Measurements from ENCODE around the gene SNU13. TPM values are rescaled to one million over a fixed set of nuclear protein-coding genes. Genes with fewer than 3 reads are reported as not detected.

The SNU13 gene
- total RNA-seq, 1 experiment from 2014 or later = 283 TPM

DNA sequence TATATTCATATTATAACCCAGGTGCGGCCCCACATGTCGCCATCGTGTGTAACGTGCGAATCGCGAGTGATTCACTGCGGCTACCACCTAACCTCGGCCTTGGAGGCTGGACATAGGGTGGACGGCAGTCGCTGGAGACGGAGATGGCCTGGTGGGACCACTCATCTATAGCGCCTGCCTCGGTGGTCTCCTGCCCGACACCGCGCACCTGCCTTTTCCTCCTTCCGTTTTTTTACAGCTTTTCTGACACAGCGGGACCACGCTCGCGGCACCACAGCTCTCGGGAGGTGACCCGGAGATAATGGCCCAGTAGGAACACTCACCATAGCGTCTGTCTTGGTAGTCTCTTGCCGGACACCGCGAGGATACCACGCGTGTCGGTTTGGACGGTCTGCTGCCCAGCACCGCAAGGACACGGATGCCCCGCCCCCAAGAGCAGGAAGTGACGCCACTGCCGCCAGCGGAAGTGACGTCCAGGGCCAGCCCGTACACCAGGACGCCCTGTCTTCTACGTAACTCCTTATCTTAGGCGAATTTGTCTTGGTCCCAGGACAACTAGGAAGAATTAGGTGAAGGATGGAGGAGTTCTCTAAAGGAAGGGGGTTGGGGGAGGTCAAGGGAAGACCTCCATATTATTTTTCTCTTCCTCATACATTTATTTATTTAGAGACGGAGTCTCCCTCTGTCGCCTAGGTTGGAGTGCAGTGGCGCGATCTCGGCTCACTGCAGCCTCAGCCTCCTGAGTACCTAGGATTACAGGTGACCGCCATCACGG, 6.4 kb downstream of the SNU13 start:
- Histone ChIP-seq H3K4me1 (ENCODE audit: control insufficient read depth in 1 of 2, insufficient read depth in 2 of 2, low read length in 2 of 2) (peaks cover 8 to 29% of the 10 kb centered on the region in 2 experiments), H2AFZ (ENCODE audit: low read depth, low read length, poor library complexity, severe bottlenecking) (no peak overlapping the region), H3K9ac (ENCODE audit: low read length) (peak overlapping the region; percentile 87), H3K9me3 (ENCODE audit: control insufficient read depth in 1 of 2, insufficient read depth in 1 of 2, low read depth in 1 of 2, low read length in 2 of 2) (no peaks in the 10 kb centered on the region), H3K4me3 (replicated peaks in 1 of 2; ENCODE audit: low read depth in 1 of 2, low read length in 2 of 2) (peak overlapping the region; percentile 72 to 77), H4K20me1 (ENCODE audit: insufficient read depth) (peaks cover 36% of the 10 kb centered on the region; the same call in 1 of the 2 replicates), H3K27ac (ENCODE audit: low read depth, low read length) (peak overlapping the region; percentile 66), H3K9me2 (ENCODE audit: insufficient read depth) (no peaks in the 10 kb centered on the region), H3K79me2 (ENCODE audit: insufficient read depth, low read length) (peaks cover 100% of the 10 kb centered on the region), H3K36me3 (ENCODE audit: control insufficient read depth in 1 of 2, insufficient read depth in 2 of 2, low read length in 2 of 2) (peaks cover 22 to 27% of the 10 kb centered on the region in 2 experiments; a peak in 3 of 4 replicates), H3K4me2 (ENCODE audit: low read length) (peak overlapping the region; percentile 66), H3K27me3 (ENCODE audit: insufficient read depth, low read length) (no peaks in the 10 kb centered on the region)
- intact Hi-C loops (cut with micrococcal nuclease) = no loop called here
- RAD21 ChIA-PET (ENCODE audit: low non-redundant PET in 1 of 2, low total read pairs in 2 of 2, uncharacterized antibody in 2 of 2, unreplicated experiment in 2 of 2) = no interaction called here
- TSS peak; percentile 50 for BruUV-seq (replicated peaks)
- CTCF ChIA-PET = no interaction called here
- POLR2A ChIA-PET = no interaction called here
- DNase-seq (ENCODE audit: low read depth, low spot score) = peak; percentile 73
- TF ChIP-seq SP1 (IDR thresholded peaks at IDR 0.05; ENCODE audit: low read depth) (peak; percentile 27; the same call in 1 of the 2 replicates), YY1 (IDR thresholded peaks at IDR 0.05; ENCODE audit: extremely low read depth, insufficient replicate concordance, low read depth, low read length) (no peak), RAD21 (IDR thresholded peaks at IDR 0.05; ENCODE audit: low read depth) (no peak), SRF (IDR thresholded peaks at IDR 0.05; ENCODE audit: low read depth) (no peak), JUND (IDR thresholded peaks at IDR 0.05) (no peak), POLR2AphosphoS5 (IDR thresholded peaks at IDR 0.05; ENCODE audit: low read depth, low read length) (peak; percentile 77), POLR2A (IDR thresholded peaks at IDR 0.05; ENCODE audit: borderline replicate concordance, extremely low read depth, insufficient read depth, insufficient read length) (peak; percentile 30), EGR1 (IDR thresholded peaks at IDR 0.05; ENCODE audit: low read depth) (no peak), SIN3A (IDR thresholded peaks at IDR 0.05; ENCODE audit: low read depth) (peak; percentile 65)
- TF ChIP-seq, protein P1, sequence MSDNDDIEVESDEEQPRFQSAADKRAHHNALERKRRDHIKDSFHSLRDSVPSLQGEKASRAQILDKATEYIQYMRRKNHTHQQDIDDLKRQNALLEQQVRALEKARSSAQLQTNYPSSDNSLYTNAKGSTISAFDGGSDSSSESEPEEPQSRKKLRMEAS (IDR thresholded peaks at IDR 0.05) = peak; percentile 82
- peak; percentile 91 for ATAC-seq

GRCh38 chr22:41681616-41682015, 7.1 kb downstream of the SNU13 start:
- ATAC-seq (peak; percentile 20; the same call in 1 of the 2 replicates), DNase-seq (ENCODE audit: low read depth, low spot score) (no peak)
- H3K27me3 ChIP-seq (ENCODE audit: insufficient read depth, low read length) = no peaks in the 10 kb centered on the region
- H3K36me3 ChIP-seq (ENCODE audit: control insufficient read depth in 1 of 2, insufficient read depth in 2 of 2, low read length in 2 of 2) = peaks cover 23 to 30% of the 10 kb centered on the region in 2 experiments; a peak in 3 of 4 replicates
- peaks cover 36% of the 10 kb centered on the region; the same call in 1 of the 2 replicates for H4K20me1 ChIP-seq (ENCODE audit: insufficient read depth)
- no peak overlapping the region for H2AFZ ChIP-seq (ENCODE audit: low read depth, low read length, poor library complexity, severe bottlenecking)
- ChIA-PET POLR2A (no interaction called here), RAD21 (ENCODE audit: low non-redundant PET in 1 of 2, low total read pairs in 2 of 2, uncharacterized antibody in 2 of 2, unreplicated experiment in 2 of 2) (no interaction called here), CTCF (interaction anchor here (3.3 kb wide), 1 partner anchor 15 kb away, joined by 17 read pairs; no protein-coding TSS in a partner anchor)
- H3K9ac ChIP-seq (ENCODE audit: low read length) = peak overlapping the region; percentile 87
- no peaks in the 10 kb centered on the region for H3K9me2 ChIP-seq (ENCODE audit: insufficient read depth)
- peak overlapping the region; percentile 66; the same call in 1 of the 2 replicates for H3K27ac ChIP-seq (ENCODE audit: low read depth, low read length)
- H3K79me2 ChIP-seq (ENCODE audit: insufficient read depth, low read length) = peaks cover 100% of the 10 kb centered on the region
- no TSS peak for BruUV-seq (replicated peaks)
- peaks cover 8 to 23% of the 10 kb centered on the region in 2 experiments for H3K4me1 ChIP-seq (ENCODE audit: control insufficient read depth in 1 of 2, insufficient read depth in 2 of 2, low read length in 2 of 2)
- H3K9me3 ChIP-seq (ENCODE audit: control insufficient read depth in 1 of 2, insufficient read depth in 1 of 2, low read depth in 1 of 2, low read length in 2 of 2) = no peaks in the 10 kb centered on the region
- peak overlapping the region; percentile 72 to 77 for H3K4me3 ChIP-seq (replicated peaks in 1 of 2; ENCODE audit: low read depth in 1 of 2, low read length in 2 of 2)
- peak overlapping the region; percentile 66 for H3K4me2 ChIP-seq (ENCODE audit: low read length)
- intact Hi-C loops (cut with micrococcal nuclease) = no loop called here
- TF ChIP-seq, protein P2, sequence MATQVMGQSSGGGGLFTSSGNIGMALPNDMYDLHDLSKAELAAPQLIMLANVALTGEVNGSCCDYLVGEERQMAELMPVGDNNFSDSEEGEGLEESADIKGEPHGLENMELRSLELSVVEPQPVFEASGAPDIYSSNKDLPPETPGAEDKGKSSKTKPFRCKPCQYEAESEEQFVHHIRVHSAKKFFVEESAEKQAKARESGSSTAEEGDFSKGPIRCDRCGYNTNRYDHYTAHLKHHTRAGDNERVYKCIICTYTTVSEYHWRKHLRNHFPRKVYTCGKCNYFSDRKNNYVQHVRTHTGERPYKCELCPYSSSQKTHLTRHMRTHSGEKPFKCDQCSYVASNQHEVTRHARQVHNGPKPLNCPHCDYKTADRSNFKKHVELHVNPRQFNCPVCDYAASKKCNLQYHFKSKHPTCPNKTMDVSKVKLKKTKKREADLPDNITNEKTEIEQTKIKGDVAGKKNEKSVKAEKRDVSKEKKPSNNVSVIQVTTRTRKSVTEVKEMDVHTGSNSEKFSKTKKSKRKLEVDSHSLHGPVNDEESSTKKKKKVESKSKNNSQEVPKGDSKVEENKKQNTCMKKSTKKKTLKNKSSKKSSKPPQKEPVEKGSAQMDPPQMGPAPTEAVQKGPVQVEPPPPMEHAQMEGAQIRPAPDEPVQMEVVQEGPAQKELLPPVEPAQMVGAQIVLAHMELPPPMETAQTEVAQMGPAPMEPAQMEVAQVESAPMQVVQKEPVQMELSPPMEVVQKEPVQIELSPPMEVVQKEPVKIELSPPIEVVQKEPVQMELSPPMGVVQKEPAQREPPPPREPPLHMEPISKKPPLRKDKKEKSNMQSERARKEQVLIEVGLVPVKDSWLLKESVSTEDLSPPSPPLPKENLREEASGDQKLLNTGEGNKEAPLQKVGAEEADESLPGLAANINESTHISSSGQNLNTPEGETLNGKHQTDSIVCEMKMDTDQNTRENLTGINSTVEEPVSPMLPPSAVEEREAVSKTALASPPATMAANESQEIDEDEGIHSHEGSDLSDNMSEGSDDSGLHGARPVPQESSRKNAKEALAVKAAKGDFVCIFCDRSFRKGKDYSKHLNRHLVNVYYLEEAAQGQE (IDR thresholded peaks at IDR 0.05; ENCODE audit: low read depth) = no peak
- TF ChIP-seq JUND (IDR thresholded peaks at IDR 0.05) (no peak), EGR1 (IDR thresholded peaks at IDR 0.05; ENCODE audit: low read depth) (no peak), CBX3 (IDR thresholded peaks at IDR 0.05; ENCODE audit: low read depth) (no peak), SP1 (IDR thresholded peaks at IDR 0.05; ENCODE audit: low read depth) (no peak), EZH2phosphoT487 (IDR thresholded peaks at IDR 0.05; ENCODE audit: borderline replicate concordance) (no peak), EZH2 (IDR thresholded peaks at IDR 0.05) (no peak), ZNF274 (IDR thresholded peaks at IDR 0.05; ENCODE audit: low read depth, low read length) (no peak), FOSL1 (IDR thresholded peaks at IDR 0.05; ENCODE audit: low read depth) (no peak), POLR2AphosphoS5 (IDR thresholded peaks at IDR 0.05; ENCODE audit: low read depth, low read length) (no peak), CEBPB (IDR thresholded peaks at IDR 0.05; ENCODE audit: low read depth) (no peak)
- TF ChIP-seq, protein P1 (IDR thresholded peaks at IDR 0.05) = no peak
